Measurements from ENCODE around the gene FAM168A. TPM values are rescaled to one million over a fixed set of nuclear protein-coding genes. Genes with fewer than 3 reads are reported as not detected.

Gene FAM168A
- total RNA-seq, 1 experiment from 2014 or later = 25.9 TPM

DNA sequence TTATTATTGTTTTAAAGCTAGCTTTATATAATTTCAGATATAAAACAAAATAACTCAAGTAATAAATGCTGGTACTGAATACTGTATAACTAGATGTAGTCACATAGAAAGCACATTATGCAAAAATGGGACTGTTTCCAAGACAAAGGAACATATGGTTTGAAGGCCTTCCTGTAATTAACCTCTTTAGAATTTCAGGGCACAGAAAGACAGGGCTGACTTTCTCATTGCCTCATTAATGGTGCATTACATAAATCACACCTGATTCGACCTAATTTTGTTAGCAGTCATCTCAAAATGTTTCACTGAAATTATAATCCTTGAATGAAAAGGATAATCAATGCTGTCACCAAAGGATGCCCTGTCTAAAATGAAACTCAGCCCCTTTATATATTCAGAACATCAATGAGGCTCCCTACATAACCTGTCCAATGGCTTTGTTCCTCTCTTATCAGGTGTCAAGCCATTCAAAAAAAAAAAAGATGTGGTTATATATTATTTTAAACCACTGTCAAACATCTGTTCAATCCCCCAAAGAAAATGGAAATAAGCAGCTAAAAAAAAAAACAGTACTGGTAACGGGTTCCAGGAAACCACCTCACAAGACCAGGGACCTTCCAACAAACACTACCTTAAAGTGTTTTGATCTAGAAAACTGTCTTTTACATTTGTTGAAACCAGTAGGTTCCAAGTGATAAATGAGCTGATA is 77.4 kb downstream of the FAM168A start (continued):
- TF ChIP-seq, protein P1, sequence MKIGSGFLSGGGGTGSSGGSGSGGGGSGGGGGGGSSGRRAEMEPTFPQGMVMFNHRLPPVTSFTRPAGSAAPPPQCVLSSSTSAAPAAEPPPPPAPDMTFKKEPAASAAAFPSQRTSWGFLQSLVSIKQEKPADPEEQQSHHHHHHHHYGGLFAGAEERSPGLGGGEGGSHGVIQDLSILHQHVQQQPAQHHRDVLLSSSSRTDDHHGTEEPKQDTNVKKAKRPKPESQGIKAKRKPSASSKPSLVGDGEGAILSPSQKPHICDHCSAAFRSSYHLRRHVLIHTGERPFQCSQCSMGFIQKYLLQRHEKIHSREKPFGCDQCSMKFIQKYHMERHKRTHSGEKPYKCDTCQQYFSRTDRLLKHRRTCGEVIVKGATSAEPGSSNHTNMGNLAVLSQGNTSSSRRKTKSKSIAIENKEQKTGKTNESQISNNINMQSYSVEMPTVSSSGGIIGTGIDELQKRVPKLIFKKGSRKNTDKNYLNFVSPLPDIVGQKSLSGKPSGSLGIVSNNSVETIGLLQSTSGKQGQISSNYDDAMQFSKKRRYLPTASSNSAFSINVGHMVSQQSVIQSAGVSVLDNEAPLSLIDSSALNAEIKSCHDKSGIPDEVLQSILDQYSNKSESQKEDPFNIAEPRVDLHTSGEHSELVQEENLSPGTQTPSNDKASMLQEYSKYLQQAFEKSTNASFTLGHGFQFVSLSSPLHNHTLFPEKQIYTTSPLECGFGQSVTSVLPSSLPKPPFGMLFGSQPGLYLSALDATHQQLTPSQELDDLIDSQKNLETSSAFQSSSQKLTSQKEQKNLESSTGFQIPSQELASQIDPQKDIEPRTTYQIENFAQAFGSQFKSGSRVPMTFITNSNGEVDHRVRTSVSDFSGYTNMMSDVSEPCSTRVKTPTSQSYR (CRISPR knock-in tag; IDR thresholded peaks at IDR 0.05) = no peak
- TF ChIP-seq NFATC4 (CRISPR knock-in tag; IDR thresholded peaks at IDR 0.05) (no peak), ATF1 (CRISPR knock-in tag; IDR thresholded peaks at IDR 0.05) (no peak), CREM (CRISPR knock-in tag; IDR thresholded peaks at IDR 0.05) (no peak)

DNA sequence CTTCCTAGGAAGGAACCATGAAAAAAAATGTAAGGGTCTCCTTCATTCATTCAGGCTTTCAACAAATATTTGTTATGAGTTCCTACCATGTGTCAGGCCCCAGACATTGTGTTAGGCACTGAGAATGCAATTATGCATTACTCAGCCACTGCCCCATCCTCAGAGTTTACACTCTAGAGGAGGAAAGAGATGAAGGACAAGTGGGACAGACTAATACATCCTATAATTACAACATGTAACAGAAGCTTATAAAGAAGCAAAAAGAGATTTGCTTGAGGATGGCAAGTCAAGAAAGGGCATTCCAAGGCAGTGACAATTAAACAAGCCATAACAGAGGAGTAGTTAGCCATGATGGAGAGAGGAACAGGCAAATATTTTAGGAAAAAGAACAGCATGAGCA is 78.6 kb downstream of the FAM168A start:
- peaks cover 21% of the 10 kb centered on the region for H3K4me1 Mint-ChIP-seq
- H3K36me3 Mint-ChIP-seq = peaks cover 19% of the 10 kb centered on the region
- H3K4me3 Mint-ChIP-seq = no peak overlapping the region
- no peaks in the 10 kb centered on the region for H3K27me3 Mint-ChIP-seq (ENCODE audit: low read depth)
- ChIA-PET POLR2A (interaction anchor here (0.6 kb wide), 2 partner anchors 79 to 612 kb away, joined by 3 read pairs; no protein-coding TSS in a partner anchor), CTCF (interaction anchor here (0.8 kb wide), 1 partner anchor 9 kb away, joined by 3 read pairs; no protein-coding TSS in a partner anchor)
- TF ChIP-seq TP53 (CRISPR knock-in tag; IDR thresholded peaks at IDR 0.05) = no peak
- ATAC-seq (no peak), DNase-seq (ENCODE audit: low spot score) (no peak)
- peaks cover 13% of the 10 kb centered on the region for H3K9me3 Mint-ChIP-seq
- peak overlapping the region; percentile 8; the same call in 1 of the 2 replicates for H3K27ac Mint-ChIP-seq

DNA sequence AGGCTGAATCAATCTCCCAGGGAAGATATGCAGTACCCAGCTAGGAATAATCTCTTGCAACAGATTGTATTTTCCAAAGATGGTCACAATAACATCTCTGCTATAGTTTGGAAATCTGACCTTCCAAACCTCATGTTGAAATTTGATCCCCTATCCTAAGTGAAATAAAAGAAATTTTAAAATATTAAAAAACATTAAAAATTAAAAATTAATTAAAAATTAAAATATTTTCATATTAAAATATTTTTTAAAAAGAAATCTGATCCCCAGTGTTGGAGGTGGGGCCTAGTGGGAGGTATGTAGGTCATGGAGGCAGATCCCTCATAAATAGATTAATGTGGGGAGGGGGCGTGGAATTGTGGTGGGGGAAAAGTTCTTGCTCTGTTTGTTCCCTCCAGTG is 79.7 kb downstream of the FAM168A start:
- H3K4me1 Mint-ChIP-seq = peaks cover 21% of the 10 kb centered on the region
- H3K36me3 Mint-ChIP-seq = peaks cover 10% of the 10 kb centered on the region
- peak; percentile 95 for TF ChIP-seq HMGA2 (CRISPR knock-in tag; IDR thresholded peaks at IDR 0.05)
- TF ChIP-seq, protein P2, sequence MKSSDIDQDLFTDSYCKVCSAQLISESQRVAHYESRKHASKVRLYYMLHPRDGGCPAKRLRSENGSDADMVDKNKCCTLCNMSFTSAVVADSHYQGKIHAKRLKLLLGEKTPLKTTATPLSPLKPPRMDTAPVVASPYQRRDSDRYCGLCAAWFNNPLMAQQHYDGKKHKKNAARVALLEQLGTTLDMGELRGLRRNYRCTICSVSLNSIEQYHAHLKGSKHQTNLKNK (CRISPR knock-in tag; IDR thresholded peaks at IDR 0.05) = no peak
- TF ChIP-seq, protein P3, sequence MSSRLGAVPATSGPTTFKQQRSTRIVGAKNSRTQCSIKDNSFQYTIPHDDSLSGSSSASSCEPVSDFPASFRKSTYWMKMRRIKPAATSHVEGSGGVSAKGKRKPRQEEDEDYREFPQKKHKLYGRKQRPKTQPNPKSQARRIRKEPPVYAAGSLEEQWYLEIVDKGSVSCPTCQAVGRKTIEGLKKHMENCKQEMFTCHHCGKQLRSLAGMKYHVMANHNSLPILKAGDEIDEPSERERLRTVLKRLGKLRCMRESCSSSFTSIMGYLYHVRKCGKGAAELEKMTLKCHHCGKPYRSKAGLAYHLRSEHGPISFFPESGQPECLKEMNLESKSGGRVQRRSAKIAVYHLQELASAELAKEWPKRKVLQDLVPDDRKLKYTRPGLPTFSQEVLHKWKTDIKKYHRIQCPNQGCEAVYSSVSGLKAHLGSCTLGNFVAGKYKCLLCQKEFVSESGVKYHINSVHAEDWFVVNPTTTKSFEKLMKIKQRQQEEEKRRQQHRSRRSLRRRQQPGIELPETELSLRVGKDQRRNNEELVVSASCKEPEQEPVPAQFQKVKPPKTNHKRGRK (CRISPR knock-in tag; IDR thresholded peaks at IDR 0.05; ENCODE audit: borderline replicate concordance) = no peak
- no peak for DNase-seq (ENCODE audit: low spot score)
- H3K9me3 Mint-ChIP-seq = 0 out of 2 replicates have a peak, but pooled peaks cover 4% of the 10 kb centered on the region
- ATAC-seq = no peak
- H3K27ac Mint-ChIP-seq = no peak overlapping the region
- no peaks in the 10 kb centered on the region for H3K27me3 Mint-ChIP-seq (ENCODE audit: low read depth)
- POLR2A ChIA-PET = no interaction called here
- CTCF ChIA-PET = interaction anchor here (0.7 to 0.9 kb wide), 2 partner anchors 13 to 108 kb away, joined by 3 read pairs; no protein-coding TSS in a partner anchor
- H3K4me3 Mint-ChIP-seq = no peak overlapping the region

DNA sequence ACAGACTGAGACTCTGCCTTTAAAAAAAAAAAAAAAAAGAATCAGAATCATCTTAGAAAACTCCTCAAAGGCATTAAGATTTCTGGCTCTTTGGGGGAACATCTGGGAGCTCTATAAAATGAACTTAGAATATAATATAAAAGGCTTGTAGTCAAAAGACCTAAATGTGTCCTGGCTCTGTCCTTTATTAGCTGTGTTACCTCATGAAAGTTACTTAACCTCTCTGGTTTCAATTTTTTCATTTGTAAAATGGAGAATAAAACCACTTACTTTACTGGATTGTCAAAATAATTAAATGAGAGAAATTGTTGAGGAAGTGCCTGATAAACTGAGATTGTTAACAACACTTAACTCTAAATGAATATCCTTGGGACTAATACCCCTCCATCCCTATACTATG is 81.8 kb downstream of the FAM168A start:
- ChIA-PET CTCF (interaction anchor here (1.5 kb wide), 1 partner anchor 37 kb away, joined by 7 read pairs; no protein-coding TSS in a partner anchor), POLR2A (interaction anchor here (0.7 kb wide), 1 partner anchor 28 kb away, joined by 7 read pairs; no protein-coding TSS in a partner anchor)
- peaks cover 13% of the 10 kb centered on the region for H3K4me1 Mint-ChIP-seq
- DNase-seq (ENCODE audit: low spot score) (no peak), ATAC-seq (no peak)
- H3K9me3 Mint-ChIP-seq = no peaks in the 10 kb centered on the region
- TF ChIP-seq ZNF671 (CRISPR knock-in tag; IDR thresholded peaks at IDR 0.05) = no peak
- TF ChIP-seq, protein P4, sequence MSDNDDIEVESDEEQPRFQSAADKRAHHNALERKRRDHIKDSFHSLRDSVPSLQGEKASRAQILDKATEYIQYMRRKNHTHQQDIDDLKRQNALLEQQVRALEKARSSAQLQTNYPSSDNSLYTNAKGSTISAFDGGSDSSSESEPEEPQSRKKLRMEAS (CRISPR knock-in tag; IDR thresholded peaks at IDR 0.05) = no peak
- TF ChIP-seq, protein P5, sequence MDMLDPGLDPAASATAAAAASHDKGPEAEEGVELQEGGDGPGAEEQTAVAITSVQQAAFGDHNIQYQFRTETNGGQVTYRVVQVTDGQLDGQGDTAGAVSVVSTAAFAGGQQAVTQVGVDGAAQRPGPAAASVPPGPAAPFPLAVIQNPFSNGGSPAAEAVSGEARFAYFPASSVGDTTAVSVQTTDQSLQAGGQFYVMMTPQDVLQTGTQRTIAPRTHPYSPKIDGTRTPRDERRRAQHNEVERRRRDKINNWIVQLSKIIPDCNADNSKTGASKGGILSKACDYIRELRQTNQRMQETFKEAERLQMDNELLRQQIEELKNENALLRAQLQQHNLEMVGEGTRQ (CRISPR knock-in tag; IDR thresholded peaks at IDR 0.05) = no peak
- no peak for TF ChIP-seq ZBTB21 (CRISPR knock-in tag; IDR thresholded peaks at IDR 0.05; ENCODE audit: borderline replicate concordance)
- TF ChIP-seq PRRX2 (CRISPR knock-in tag; IDR thresholded peaks at IDR 0.05) = no peak
- TF ChIP-seq, protein P1 (CRISPR knock-in tag; IDR thresholded peaks at IDR 0.05) = no peak
- no peak for TF ChIP-seq TEAD1 (CRISPR knock-in tag; IDR thresholded peaks at IDR 0.05)
- no peak for TF ChIP-seq ZNF219 (CRISPR knock-in tag; IDR thresholded peaks at IDR 0.05; ENCODE audit: borderline replicate concordance)
- no peak for TF ChIP-seq FOXJ3 (CRISPR knock-in tag; IDR thresholded peaks at IDR 0.05; ENCODE audit: borderline replicate concordance)
- TF ChIP-seq MYBL2 (CRISPR knock-in tag; IDR thresholded peaks at IDR 0.05) = no peak
- no peak for TF ChIP-seq ZNF263 (CRISPR knock-in tag; IDR thresholded peaks at IDR 0.05; ENCODE audit: low read depth)
- no peak for TF ChIP-seq CREM (CRISPR knock-in tag; IDR thresholded peaks at IDR 0.05)
- no peak for TF ChIP-seq TCF7 (CRISPR knock-in tag; IDR thresholded peaks at IDR 0.05; ENCODE audit: low read depth)
- TF ChIP-seq HMGA2 (CRISPR knock-in tag; IDR thresholded peaks at IDR 0.05) = no peak
- no peak for TF ChIP-seq GRHL2 (CRISPR knock-in tag; IDR thresholded peaks at IDR 0.05; ENCODE audit: insufficient replicate concordance, severe bottlenecking)
- no peak overlapping the region for H3K4me3 Mint-ChIP-seq
- no peaks in the 10 kb centered on the region for H3K27me3 Mint-ChIP-seq (ENCODE audit: low read depth)
- H3K27ac Mint-ChIP-seq = no peak overlapping the region
- no peaks in the 10 kb centered on the region for H3K36me3 Mint-ChIP-seq
